Hepatocyte (in vitro differentiated cells): ENCODE results near the gene DNAJB13. TPM values are rescaled to one million over a fixed set of nuclear protein-coding genes. Genes with fewer than 3 reads are reported as not detected.

Source experiments
- DNase-seq: peaks from one replicate; pipeline ENCODE4 v3.0.0-alpha.2; 2016; ENCODE audit warnings: low spot score
- H2AFZ ChIP-seq: fragments of 200-600 bp; sonication (generic); 2 replicates; pipeline ENCODE4 v1.6.0; 2016; ENCODE audit warnings: antibody characterized with exemption, mild to moderate bottlenecking
- H3K27ac ChIP-seq: fragments of 200-600 bp; sonication (generic); 2 replicates; pipeline ENCODE4 v1.5.1; 2016; ENCODE audit warnings: mild to moderate bottlenecking
- H3K27me3 ChIP-seq: fragments of 200-600 bp; sonication (generic); 2 replicates; pipeline ENCODE4 v1.6.1; 2016
- H3K36me3 ChIP-seq: fragments of 200-600 bp; sonication (generic); replicated peaks from 2 replicates; pipeline ENCODE4 v1.5.1; 2016; ENCODE audit warnings: low read depth; ENCODE audit not compliant: insufficient read depth
- H3K4me1 ChIP-seq: fragments of 200-600 bp; sonication (generic); 2 replicates; pipeline ENCODE4 v1.5.1; 2016; ENCODE audit warnings: mild to moderate bottlenecking, moderate library complexity; ENCODE audit not compliant: insufficient read depth
- H3K4me2 ChIP-seq: fragments of 200-600 bp; sonication (generic); 2 replicates; pipeline ENCODE4 v1.6.0; 2016
- H3K4me3 ChIP-seq: fragments of 200-600 bp; sonication (generic); 2 replicates; pipeline ENCODE4 v1.5.1; 2016; ENCODE audit warnings: mild to moderate bottlenecking
- H3K79me2 ChIP-seq: fragments of 200-600 bp; sonication (generic); 2 replicates; pipeline ENCODE4 v1.6.0; 2017; ENCODE audit warnings: mild to moderate bottlenecking
- H3K9me2 ChIP-seq: fragments of 200-600 bp; sonication (generic); replicated peaks from 2 replicates; pipeline ENCODE4 v1.6.0; 2017; ENCODE audit warnings: mild to moderate bottlenecking; ENCODE audit not compliant: insufficient read depth
- H3K9me3 ChIP-seq: fragments of 200-600 bp; sonication (generic); 2 replicates; pipeline ENCODE4 v1.5.1; 2016; ENCODE audit warnings: low read depth, mild to moderate bottlenecking
- H4K20me1 ChIP-seq: fragments of 200-600 bp; sonication (generic); 2 replicates; pipeline ENCODE4 v1.6.0; 2016; ENCODE audit warnings: mild to moderate bottlenecking; ENCODE audit not compliant: insufficient read depth, poor library complexity, severe bottlenecking
- EZH2 ChIP-seq: fragments of 200-600 bp; sonication (generic); IDR thresholded peaks from 2 replicates; pipeline ENCODE4 v1.6.1; 2016; ENCODE audit warnings: antibody characterized with exemption, mild to moderate bottlenecking, borderline replicate concordance
- EZH2phosphoT487 ChIP-seq: fragments of 200-600 bp; sonication (generic); IDR thresholded peaks from one replicate; pipeline ENCODE4 v1.6.1; 2018; ENCODE audit warnings: antibody characterized with exemption, mild to moderate bottlenecking, low read depth, moderate library complexity; ENCODE audit not compliant: unreplicated experiment, severe bottlenecking
- WGBS: methylation state at CpG from one replicate; pipeline ENCODE4 v1.1.6; 2016; ENCODE audit warnings: low lambda C conversion rate; ENCODE audit errors: missing lambda C conversion rate; 5-methylcytosine and 5-hydroxymethylcytosine counted together
- polyA plus RNA-seq: library from polyadenylated mRNA; unstranded; fragments of >200 nt; fragmentation: Nextera tagmentation; extraction: Ambion mirVana; gene quantifications from 2 replicates; pipeline ENCODE4 v1.2.1, GENCODE V29; 2016
- total RNA-seq: library from RNA; depleted of rRNA; stranded (reverse); fragments of >200 nt; gene quantifications from 2 replicates; pipeline ENCODE4 v1.2.3, GENCODE V29; 2014
- TF ChIP-seq, protein P1 (sequence below): fragments of 200-600 bp; sonication (generic); IDR thresholded peaks from 2 replicates; pipeline ENCODE4 v1.5.1; 2016; ENCODE audit warnings: antibody characterized with exemption, mild to moderate bottlenecking; ENCODE audit not compliant: poor library complexity

DNAJB13 gene
- total and polyA plus RNA-seq, 2 experiments from 2014 or later, result 0.70 TPM; not detected in 1

DNA sequence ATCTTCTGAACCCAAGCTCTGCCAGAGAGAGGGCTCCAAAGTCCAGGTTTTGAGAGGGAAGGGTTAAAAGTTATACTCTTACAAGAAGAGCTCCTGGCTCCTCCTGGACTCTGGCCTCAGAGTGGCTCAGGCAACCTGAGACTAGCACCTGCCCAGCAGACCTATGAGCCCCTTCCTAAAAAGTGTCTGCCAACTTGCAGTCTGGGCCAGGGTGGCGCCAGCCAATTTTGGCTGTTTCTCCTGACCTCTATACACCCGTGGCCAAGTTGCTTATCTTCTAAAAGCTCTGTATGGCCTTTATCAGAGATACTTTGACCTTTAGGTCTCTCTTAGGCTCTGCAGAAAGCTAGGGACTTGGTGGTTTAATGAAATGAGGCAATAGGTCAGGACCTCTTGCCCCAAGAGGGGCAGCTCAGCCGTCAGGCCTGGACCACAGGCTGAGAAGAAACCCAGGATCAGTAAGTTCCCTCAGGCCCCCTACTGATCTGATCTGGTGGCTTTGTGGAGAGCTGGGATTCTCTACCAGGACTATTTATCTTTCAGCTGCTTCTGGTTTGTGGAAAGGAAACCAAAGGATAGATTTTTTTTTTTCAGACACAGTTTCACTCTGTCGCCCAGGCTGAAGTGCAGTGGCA is 68.4 kb downstream of the DNAJB13 start:
- H3K4me3 ChIP-seq, result no peak overlapping the region
- no peaks in the 10 kb centered on the region for H3K9me3 ChIP-seq
- H3K4me2 ChIP-seq, result no peak overlapping the region
- H3K27ac ChIP-seq, result peak overlapping the region; percentile 69
- no peaks in the 10 kb centered on the region for H3K79me2 ChIP-seq
- H4K20me1 ChIP-seq, result no peaks in the 10 kb centered on the region
- no peak overlapping the region for H2AFZ ChIP-seq
- DNase-seq, result peak; percentile 28
- H3K9me2 ChIP-seq, result no peaks in the 10 kb centered on the region
- WGBS, result 45% methylated on average over 4 of the region's 4 CpGs
- no peak for TF ChIP-seq EZH2
- no peak for TF ChIP-seq EZH2phosphoT487
- TF ChIP-seq, protein P1, sequence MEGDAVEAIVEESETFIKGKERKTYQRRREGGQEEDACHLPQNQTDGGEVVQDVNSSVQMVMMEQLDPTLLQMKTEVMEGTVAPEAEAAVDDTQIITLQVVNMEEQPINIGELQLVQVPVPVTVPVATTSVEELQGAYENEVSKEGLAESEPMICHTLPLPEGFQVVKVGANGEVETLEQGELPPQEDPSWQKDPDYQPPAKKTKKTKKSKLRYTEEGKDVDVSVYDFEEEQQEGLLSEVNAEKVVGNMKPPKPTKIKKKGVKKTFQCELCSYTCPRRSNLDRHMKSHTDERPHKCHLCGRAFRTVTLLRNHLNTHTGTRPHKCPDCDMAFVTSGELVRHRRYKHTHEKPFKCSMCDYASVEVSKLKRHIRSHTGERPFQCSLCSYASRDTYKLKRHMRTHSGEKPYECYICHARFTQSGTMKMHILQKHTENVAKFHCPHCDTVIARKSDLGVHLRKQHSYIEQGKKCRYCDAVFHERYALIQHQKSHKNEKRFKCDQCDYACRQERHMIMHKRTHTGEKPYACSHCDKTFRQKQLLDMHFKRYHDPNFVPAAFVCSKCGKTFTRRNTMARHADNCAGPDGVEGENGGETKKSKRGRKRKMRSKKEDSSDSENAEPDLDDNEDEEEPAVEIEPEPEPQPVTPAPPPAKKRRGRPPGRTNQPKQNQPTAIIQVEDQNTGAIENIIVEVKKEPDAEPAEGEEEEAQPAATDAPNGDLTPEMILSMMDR, result no peak
- no peaks in the 10 kb centered on the region for H3K27me3 ChIP-seq
- H3K4me1 ChIP-seq, result peaks cover 24% of the 10 kb centered on the region
- H3K36me3 ChIP-seq, result no peaks in the 10 kb centered on the region

DNA sequence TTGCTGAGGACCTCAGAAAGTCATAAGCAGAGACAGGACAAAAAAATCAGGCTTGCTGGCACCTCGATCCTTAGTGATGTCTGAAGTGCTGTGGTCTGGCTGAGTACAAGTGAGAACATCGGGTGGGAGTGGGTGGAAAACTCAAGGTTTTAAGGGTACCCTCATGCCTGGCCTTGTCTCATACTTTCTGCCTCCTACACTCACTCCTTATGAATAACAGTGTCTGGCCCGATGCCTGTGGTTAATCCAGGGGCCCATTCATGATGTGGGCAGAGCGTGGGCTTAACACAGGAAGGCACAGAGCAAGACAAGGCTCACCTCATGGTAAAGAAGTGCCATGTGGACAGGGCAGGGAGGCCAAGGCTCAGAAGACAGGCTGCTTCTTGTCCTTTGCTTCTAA is 69.0 kb downstream of the DNAJB13 start:
- no peaks in the 10 kb centered on the region for H3K36me3 ChIP-seq
- no peaks in the 10 kb centered on the region for H3K9me3 ChIP-seq
- H4K20me1 ChIP-seq, result no peaks in the 10 kb centered on the region
- H3K79me2 ChIP-seq, result no peaks in the 10 kb centered on the region
- H3K27me3 ChIP-seq, result no peaks in the 10 kb centered on the region
- WGBS, result 85% methylated on average over 4 of the region's 4 CpGs
- DNase-seq, result no peak
- H2AFZ ChIP-seq, result no peak overlapping the region
- peak overlapping the region; percentile 69 for H3K27ac ChIP-seq
- H3K4me3 ChIP-seq, result no peak overlapping the region
- H3K4me1 ChIP-seq, result peaks cover 24% of the 10 kb centered on the region
- no peaks in the 10 kb centered on the region for H3K9me2 ChIP-seq
- TF ChIP-seq EZH2, result no peak
- no peak for TF ChIP-seq EZH2phosphoT487
- TF ChIP-seq, protein P1, result no peak
- H3K4me2 ChIP-seq, result no peak overlapping the region

Other genes starting within 250 kb of the DNAJB13 start
- gene RAB6A, start 190.0 kb upstream of the DNAJB13 start, total RNA-seq, result 99.5 and 103 TPM in 2 replicates
- 83.8 and 85.8 TPM in 2 replicates for gene RAB6A, start 190.0 kb upstream of the DNAJB13 start, polyA plus RNA-seq
- 25.9 and 28.5 TPM in 2 replicates for gene MRPL48, start 163.2 kb upstream of the DNAJB13 start, total RNA-seq
- gene MRPL48, start 163.2 kb upstream of the DNAJB13 start, polyA plus RNA-seq, result 34.9 and 59.1 TPM in 2 replicates
- 89.3 and 99.4 TPM in 2 replicates for gene COA4, start 74.2 kb upstream of the DNAJB13 start, total RNA-seq
- gene COA4, start 74.2 kb upstream of the DNAJB13 start, polyA plus RNA-seq, result 103 and 125 TPM in 2 replicates
- gene PAAF1, start 74.0 kb upstream of the DNAJB13 start, total RNA-seq, result 10.5 and 16.0 TPM in 2 replicates
- 31.0 TPM in 2 replicates for gene PAAF1, start 74.0 kb upstream of the DNAJB13 start, polyA plus RNA-seq
- 8.0 and 9.3 TPM in 2 replicates for gene UCP2, start 31.8 kb downstream of the DNAJB13 start, total RNA-seq
- 34.9 and 60.7 TPM in 2 replicates for gene UCP2, start 31.8 kb downstream of the DNAJB13 start, polyA plus RNA-seq
- 0.36 and 0.80 TPM in 2 replicates for gene UCP3, start 58.1 kb downstream of the DNAJB13 start, total RNA-seq
- gene UCP3, start 58.1 kb downstream of the DNAJB13 start, polyA plus RNA-seq, result not detected in 2 replicates
- 15.4 and 16.3 TPM in 2 replicates for gene C2CD3, start 220.0 kb downstream of the DNAJB13 start, total RNA-seq
- gene C2CD3, start 220.0 kb downstream of the DNAJB13 start, polyA plus RNA-seq, result 9.6 and 9.8 TPM in 2 replicates
- gene PPME1, start 220.3 kb downstream of the DNAJB13 start, total RNA-seq, result 25.2 and 30.1 TPM in 2 replicates
- 42.2 and 45.7 TPM in 2 replicates for gene PPME1, start 220.3 kb downstream of the DNAJB13 start, polyA plus RNA-seq